Endothelial cell of umbilical vein (primary cell): ENCODE data around the gene CTU2. TPM values are rescaled to one million over a fixed set of nuclear protein-coding genes. Genes with fewer than 3 reads are reported as not detected.

Experiments used
- BruUV-seq: library from RNA; stranded (reverse); fragments of 400-500 nt; replicated peaks from 2 replicates; lab custom pipeline; 2021; lab: Mats Ljungman, UMichigan
- CTCF ChIA-PET: fragments of 300-600, 350-600 bp; sonication (Branson Sonifier 250); formaldehyde crosslinking; loops from one replicate; lab custom pipeline; 2021; ENCODE audit warnings: antibody characterized with exemption, inconsistent platforms; lab: Charles Lee
- POLR2A ChIA-PET: fragments of 300-600, 350-600 bp; sonication (Branson Sonifier 250); formaldehyde crosslinking; loops from one replicate; lab custom pipeline; 2021; ENCODE audit warnings: antibody characterized with exemption, inconsistent platforms; lab: Charles Lee
- DNase-seq: peaks from one replicate; pipeline ENCODE4 v3.0.0-alpha.2; 2011; ENCODE audit warnings: low read depth, low spot score
- FAIRE-seq: peaks from 2 replicates; lab custom pipeline; 2011; peaks lifted over from hg19 to GRCh38; lab: Jason Lieb, UNC
- H2AFZ ChIP-seq: 2 replicates; pipeline ENCODE4 v1.6.0; 2012; ENCODE audit warnings: low read depth, low read length, control low read depth, inconsistent platforms
- H3K27ac ChIP-seq: 2 replicates; pipeline ENCODE4 v1.5.1; 2011; ENCODE audit warnings: low read depth, mild to moderate bottlenecking, control low read depth, low read length, moderate library complexity; ENCODE audit not compliant: insufficient read depth
- H3K27me3 ChIP-seq, 2 experiments: 2 replicates each; pipeline versions ENCODE4 v1.6.0 to v1.6.1; 2011; ENCODE audit warnings: low read length in 2 of 2, mixed read lengths in 1 of 2; ENCODE audit not compliant: control insufficient read depth in 2 of 2, insufficient read depth in 2 of 2
- H3K36me3 ChIP-seq, 2 experiments: 2 replicates in 1 of 2; 3 replicates in 1 of 2; pipeline ENCODE4 v1.5.1; 2011; ENCODE audit warnings: low read length in 2 of 2, mild to moderate bottlenecking in 1 of 2, moderate library complexity in 1 of 2; ENCODE audit not compliant: control insufficient read depth in 2 of 2, insufficient read depth in 2 of 2; ENCODE audit errors: extremely low read depth in 1 of 2
- H3K4me1 ChIP-seq: 3 replicates; pipeline ENCODE4 v1.5.1; 2011; ENCODE audit warnings: mild to moderate bottlenecking, low read length; ENCODE audit not compliant: control insufficient read depth, insufficient read depth; ENCODE audit errors: extremely low read depth
- H3K4me2 ChIP-seq: 2 replicates; pipeline ENCODE4 v1.6.1; 2011; ENCODE audit warnings: low read length, control low read depth, mixed read lengths; ENCODE audit not compliant: insufficient read depth
- H3K4me3 ChIP-seq, 3 experiments: fragments of 200-600 bp in 1 of 3; sonication (generic), shearing (Covaris generic) in 1 of 3; replicated peaks in 1 of 3; 2 replicates each; pipeline ENCODE4 v1.5.1; 2011 to 2016; ENCODE audit warnings: control low read depth in 3 of 3, low read length in 3 of 3, mild to moderate bottlenecking in 2 of 3, inconsistent platforms in 1 of 3, low read depth in 1 of 3, moderate library complexity in 1 of 3; ENCODE audit not compliant: insufficient read depth in 1 of 3
- H3K79me2 ChIP-seq: 2 replicates; pipeline ENCODE4 v1.6.0; 2012; ENCODE audit warnings: low read length, inconsistent platforms; ENCODE audit not compliant: control insufficient read depth, insufficient read depth
- H3K9ac ChIP-seq: replicated peaks from 2 replicates; pipeline ENCODE3; 2011; ENCODE audit warnings: low read length, control low read depth; ENCODE audit not compliant: insufficient read depth; ENCODE audit errors: extremely low read depth
- H3K9me1 ChIP-seq: replicated peaks from 3 replicates; pipeline ENCODE4 v1.6.0; 2011; ENCODE audit warnings: mild to moderate bottlenecking, low read length; ENCODE audit not compliant: control insufficient read depth, insufficient read depth; ENCODE audit errors: extremely low read depth
- H3K9me3 ChIP-seq: replicated peaks from 2 replicates; pipeline ENCODE4 v1.5.1; 2012; ENCODE audit warnings: low read length, inconsistent platforms; ENCODE audit not compliant: control insufficient read depth, insufficient read depth
- H4K20me1 ChIP-seq: replicated peaks from 2 replicates; pipeline ENCODE3; 2011; ENCODE audit warnings: mild to moderate bottlenecking, low read length; ENCODE audit not compliant: control insufficient read depth, insufficient read depth; ENCODE audit errors: extremely low read depth
- CTCF ChIP-seq, 2 donors: IDR thresholded peaks; 1 replicate in 1 of 2; 2 replicates in 1 of 2; pipeline ENCODE4 v1.5.1; 2011; ENCODE audit warnings: low read length in 2 of 2, mild to moderate bottlenecking in 2 of 2, moderate library complexity in 2 of 2, control low read depth in 1 of 2, inconsistent platforms in 1 of 2, low read depth in 1 of 2; ENCODE audit not compliant: insufficient read depth in 1 of 2; ENCODE audit errors: extremely low read depth in 1 of 2
- EZH2 ChIP-seq: IDR thresholded peaks from 2 replicates; pipeline ENCODE4 v1.6.1; 2012; ENCODE audit warnings: borderline replicate concordance, low read depth, mild to moderate bottlenecking, moderate library complexity, low read length, inconsistent platforms; ENCODE audit not compliant: severe bottlenecking
- FOS ChIP-seq: IDR thresholded peaks from 2 replicates; pipeline ENCODE4 v1.6.1; 2011; ENCODE audit warnings: mild to moderate bottlenecking, low read length, moderate library complexity, borderline replicate concordance; ENCODE audit not compliant: insufficient read depth
- GATA2 ChIP-seq: IDR thresholded peaks from 2 replicates; pipeline ENCODE4 v1.7.0; 2011; ENCODE audit warnings: low read depth, mild to moderate bottlenecking, moderate library complexity, mixed read lengths, low read length; ENCODE audit not compliant: insufficient read length, insufficient read depth
- JUN ChIP-seq: IDR thresholded peaks from 2 replicates; pipeline ENCODE4 v1.6.1; 2011; ENCODE audit warnings: borderline replicate concordance, low read depth; ENCODE audit not compliant: insufficient read length, insufficient read depth
- MAX ChIP-seq: IDR thresholded peaks from 2 replicates; pipeline ENCODE4 v1.6.1; 2011; ENCODE audit not compliant: insufficient read depth, insufficient read length
- MYC ChIP-seq: IDR thresholded peaks from one replicate; pipeline ENCODE4 v1.6.1; 2011; ENCODE audit warnings: mild to moderate bottlenecking, low read depth, low read length
- POLR2A ChIP-seq: IDR thresholded peaks from 2 replicates; pipeline ENCODE4 v1.6.1; 2012; ENCODE audit warnings: low read depth, mild to moderate bottlenecking, control low read depth, low read length
- POLR2AphosphoS5 ChIP-seq: IDR thresholded peaks from 2 replicates; pipeline ENCODE4 v1.6.1; 2012; ENCODE audit warnings: low read depth, mild to moderate bottlenecking, control low read depth, low read length, moderate library complexity; ENCODE audit not compliant: insufficient read depth
- dilution Hi-C: fragments of 300-500 bp; cut with MboI; formaldehyde crosslinking; loops from one replicate; pipeline ENCODE4 v1.15.0; 2019; ENCODE audit warnings: low sequenced_read_pairs; ENCODE audit not compliant: extremely low pct_ligation_motif_present
- intact Hi-C: fragments of 100-400 bp; cut with micrococcal nuclease; formaldehyde crosslinking; loops from one replicate; pipeline ENCODE4 v1.10.0; 2022
- polyA plus RNA-seq, 4 experiments: library from polyadenylated mRNA; depleted of rRNA in 3 of 4; stranded (reverse) in 3 of 4; unstranded in 1 of 4; fragments of >200 nt; gene quantifications; 2 replicates each; pipeline versions ENCODE4 v1.2.1 to v1.2.3, GENCODE V29; 2011 to 2012; ENCODE audit warnings: missing spikeins in 1 of 4
- total RNA-seq: library from RNA; stranded (reverse); gene quantifications from 2 replicates; pipeline ENCODE4 v1.2.3, GENCODE V29; 2021

The CTU2 gene
- total and polyA plus RNA-seq, 2 donors (not counting 3 experiments of a cell fraction or from before 2014, with no cell fraction given) = 26.1 to 33.7 TPM

GRCh38 chr16:88687676-88688012 lies 18.7 kb upstream of the CTU2 start:
- no peak overlapping the region for H3K9ac ChIP-seq
- H3K4me3 ChIP-seq = no peak overlapping the region
- intact Hi-C loops = loop anchor here (2.0 kb wide), 1 partner anchor 25 kb away; the partner anchor contains the start of gene MVD
- no peak overlapping the region for H2AFZ ChIP-seq
- no TSS peak for BruUV-seq
- no peak overlapping the region for H3K27ac ChIP-seq
- dilution Hi-C loops = no loop called here
- ChIA-PET CTCF (interaction anchor here (0.7 to 1.3 kb wide), 5 partner anchors 13 to 170 kb away, joined by 3 to 4 read pairs (median 3); partner anchors contain the start of gene TRAPPC2L), POLR2A (no interaction called here)
- no peaks in the 10 kb centered on the region for H3K36me3 ChIP-seq
- no peaks in the 10 kb centered on the region for H3K9me1 ChIP-seq
- no peaks in the 10 kb centered on the region for H3K4me1 ChIP-seq
- DNase-seq = no peak
- H3K27me3 ChIP-seq = peaks cover 0 to 2% of the 10 kb centered on the region in 2 experiments
- H4K20me1 ChIP-seq = no peaks in the 10 kb centered on the region
- FAIRE-seq = no peak
- H3K79me2 ChIP-seq = no peaks in the 10 kb centered on the region
- H3K9me3 ChIP-seq = no peaks in the 10 kb centered on the region
- no peak overlapping the region for H3K4me2 ChIP-seq
- TF ChIP-seq EZH2 = no peak
- TF ChIP-seq POLR2A = no peak
- TF ChIP-seq GATA2 = no peak
- TF ChIP-seq FOS = no peak
- no peak for TF ChIP-seq POLR2AphosphoS5
- TF ChIP-seq CTCF (IDR thresholded peaks at IDR 0.05; ENCODE audit: extremely low read depth in 1 of 2, insufficient read depth in 1 of 2, low read depth in 1 of 2, low read length in 2 of 2) = no peak
- TF ChIP-seq MYC = no peak
- TF ChIP-seq JUN = no peak
- no peak for TF ChIP-seq MAX
